ENCODE measurements around the gene CGB1.

The CGB1 gene

GRCh38 chr19:49067554-49067953, 30.9 kb upstream of the CGB1 start:
- 68% methylated on average over 3 of the region's 3 CpGs for WGBS (ENCODE audit: insufficient coverage)
- Histone ChIP-seq H3K27ac (ENCODE audit: insufficient read depth in 1 of 2, low read depth in 1 of 2, low read length in 2 of 2, poor library complexity in 1 of 2, severe bottlenecking in 2 of 2) (no peak overlapping the region), H3K9me3 (ENCODE audit: control extremely low read depth in 1 of 5, control insufficient read depth in 4 of 5, insufficient read depth in 2 of 5, low read depth in 1 of 5, low read length in 4 of 5) (peaks cover 0 to 12% (median 4%) of the 10 kb centered on the region in 5 experiments), H3K36me3 (ENCODE audit: control insufficient read depth in 4 of 4, insufficient read depth in 4 of 4, low read length in 3 of 4) (no peaks in the 10 kb centered on the region), H3K4me1 (ENCODE audit: control extremely low read depth in 1 of 4, control insufficient read depth in 4 of 4, insufficient read depth in 4 of 4, low read length in 3 of 4) (peaks cover 0 to 4% (median 2%) of the 10 kb centered on the region in 4 experiments), H3K4me3 (ENCODE audit: control insufficient read depth in 1 of 7, extremely low read depth in 1 of 7, insufficient read depth in 4 of 7, low read depth in 2 of 7, low read length in 6 of 7) (no peak overlapping the region), H3K27me3 (replicated peaks in 2 of 5; ENCODE audit: control insufficient read depth in 4 of 5, insufficient read depth in 5 of 5, low read length in 4 of 5) (peaks cover 8 to 95% (median 28%) of the 10 kb centered on the region in 5 experiments)
- ChIA-PET POLR2A (no interaction called here), CTCF (interaction anchor here (1.6 kb wide), 1 partner anchor 157 kb away, joined by 3 read pairs; no protein-coding TSS in a partner anchor)
- no peak for DNase-seq

DNA sequence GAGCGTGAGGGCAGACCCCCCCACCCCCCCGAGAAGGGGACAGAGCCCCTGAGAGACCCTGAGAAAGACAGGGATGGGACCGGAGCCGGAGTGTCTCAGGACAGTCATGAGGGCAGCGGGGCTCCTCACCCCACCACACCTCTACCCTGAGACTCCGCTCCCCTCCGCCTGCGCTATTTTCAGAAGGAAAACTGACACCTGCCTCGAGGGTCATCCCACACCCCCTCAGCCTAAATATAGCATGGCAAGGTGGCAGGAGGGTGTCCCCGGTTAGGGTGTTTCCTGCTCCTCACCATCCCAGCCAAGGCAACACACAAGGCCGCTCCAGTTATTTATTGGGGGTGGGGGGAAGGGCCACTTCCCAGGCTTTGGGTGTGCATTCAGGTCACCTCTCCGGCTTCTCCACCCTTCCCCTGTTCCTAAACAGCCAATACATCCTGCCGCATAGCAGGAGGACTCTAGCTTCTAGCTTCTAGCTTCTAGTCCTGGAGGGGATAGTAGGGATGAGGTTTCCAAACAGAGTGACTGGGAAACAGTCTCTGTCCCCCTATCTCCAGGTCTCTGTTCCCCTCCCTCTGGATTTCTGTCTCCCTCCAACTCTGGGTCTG, 29.3 kb upstream of the CGB1 start:
- H3K36me3 ChIP-seq (ENCODE audit: control insufficient read depth in 4 of 4, insufficient read depth in 4 of 4, low read length in 3 of 4) = no peaks in the 10 kb centered on the region
- ChIA-PET POLR2A (interaction anchor here (0.7 kb wide), 1 partner anchor 217 kb away, joined by 3 read pairs; no protein-coding TSS in a partner anchor), CTCF (no interaction called here)
- peaks cover 0 to 6% (median 0%) of the 10 kb centered on the region in 4 experiments for H3K4me1 ChIP-seq (ENCODE audit: control extremely low read depth in 1 of 4, control insufficient read depth in 4 of 4, insufficient read depth in 4 of 4, low read length in 3 of 4)
- peaks cover 0 to 10% (median 4%) of the 10 kb centered on the region in 5 experiments for H3K9me3 ChIP-seq (ENCODE audit: control extremely low read depth in 1 of 5, control insufficient read depth in 4 of 5, insufficient read depth in 2 of 5, low read depth in 1 of 5, low read length in 4 of 5)
- DNase-seq = no peak
- H3K27ac ChIP-seq (ENCODE audit: insufficient read depth in 1 of 2, low read depth in 1 of 2, low read length in 2 of 2, poor library complexity in 1 of 2, severe bottlenecking in 2 of 2) = no peak overlapping the region
- no peak overlapping the region for H3K4me3 ChIP-seq (ENCODE audit: control insufficient read depth in 1 of 7, extremely low read depth in 1 of 7, insufficient read depth in 4 of 7, low read depth in 2 of 7, low read length in 6 of 7)
- peaks cover 8 to 96% (median 30%) of the 10 kb centered on the region in 5 experiments for H3K27me3 ChIP-seq (replicated peaks in 2 of 5; ENCODE audit: control insufficient read depth in 4 of 5, insufficient read depth in 5 of 5, low read length in 4 of 5)
- no CpG with 5 or more reads among the region's 13 CpGs for WGBS (ENCODE audit: insufficient coverage)

GRCh38 chr19:49064768-49065611, 28.3 kb upstream of the CGB1 start, which contains the start of gene NTF4:
NTF4 (minus strand) TSS chr19:49064818; CDS start chr19:49061997, 2,821 bp downstream.
- peaks cover 8 to 96% (median 30%) of the 10 kb centered on the region in 5 experiments for H3K27me3 ChIP-seq (replicated peaks in 2 of 5; ENCODE audit: control insufficient read depth in 4 of 5, insufficient read depth in 5 of 5, low read length in 4 of 5)

DNA sequence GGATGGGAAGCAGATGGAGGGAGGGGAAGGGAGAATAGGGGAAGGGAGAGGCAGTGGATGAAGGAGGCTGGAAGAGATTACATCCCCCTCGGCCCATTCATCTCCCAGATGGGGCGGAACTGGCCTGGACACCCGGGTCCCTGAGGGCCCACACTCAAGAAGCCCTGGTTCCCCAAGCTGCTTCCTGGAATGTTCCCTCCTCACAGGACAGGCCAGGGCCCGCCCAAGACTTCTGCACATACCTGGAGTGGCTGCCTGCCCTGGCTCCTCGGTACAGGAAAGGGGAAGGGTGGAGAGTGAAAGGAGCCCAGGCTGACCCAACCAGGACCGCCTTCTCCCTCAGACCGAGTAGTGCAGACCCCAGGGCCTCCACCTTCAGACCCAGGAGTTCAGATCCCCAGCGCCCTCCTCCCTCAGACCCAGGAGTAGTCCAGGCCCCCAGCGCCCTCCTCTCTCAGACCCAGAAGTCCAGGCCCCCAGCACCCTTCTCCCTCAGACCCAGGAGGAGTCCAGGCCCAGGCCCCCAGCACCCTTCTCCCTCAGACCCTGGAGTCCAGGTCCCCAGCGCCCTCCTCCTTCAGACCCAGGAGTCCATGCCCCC, 27.4 kb upstream of the CGB1 start:
- POLR2A ChIA-PET = no interaction called here
- Histone ChIP-seq H3K36me3 (ENCODE audit: control insufficient read depth in 4 of 4, insufficient read depth in 4 of 4, low read length in 3 of 4) (no peaks in the 10 kb centered on the region), H3K27ac (ENCODE audit: insufficient read depth in 1 of 2, low read depth in 1 of 2, low read length in 2 of 2, poor library complexity in 1 of 2, severe bottlenecking in 2 of 2) (no peak overlapping the region), H3K27me3 (replicated peaks in 2 of 5; ENCODE audit: control insufficient read depth in 4 of 5, insufficient read depth in 5 of 5, low read length in 4 of 5) (peaks cover 2 to 93% (median 31%) of the 10 kb centered on the region in 5 experiments), H3K4me3 (ENCODE audit: control insufficient read depth in 1 of 7, extremely low read depth in 1 of 7, insufficient read depth in 4 of 7, low read depth in 2 of 7, low read length in 6 of 7) (no peak overlapping the region), H3K9me3 (ENCODE audit: control extremely low read depth in 1 of 5, control insufficient read depth in 4 of 5, insufficient read depth in 2 of 5, low read depth in 1 of 5, low read length in 4 of 5) (peaks cover 0 to 3% (median 0%) of the 10 kb centered on the region in 5 experiments), H3K4me1 (ENCODE audit: control extremely low read depth in 1 of 4, control insufficient read depth in 4 of 4, insufficient read depth in 4 of 4, low read length in 3 of 4) (peaks cover 0 to 6% (median 0%) of the 10 kb centered on the region in 4 experiments)
- CTCF ChIA-PET = no interaction called here
- DNase-seq = no peak
- WGBS (ENCODE audit: insufficient coverage) = 57% methylated on average over 5 of the region's 10 CpGs

More at GRCh38 chr19:49064768-49065611, 28.3 kb upstream of the CGB1 start, which contains the start of gene NTF4:
- peak in 1 of 3 donors; percentile 30 for DNase-seq
- Histone ChIP-seq H3K27ac (ENCODE audit: insufficient read depth in 1 of 2, low read depth in 1 of 2, low read length in 2 of 2, poor library complexity in 1 of 2, severe bottlenecking in 2 of 2) (no peak within 1 kb of the TSS), H3K4me3 (ENCODE audit: control insufficient read depth in 1 of 7, extremely low read depth in 1 of 7, insufficient read depth in 4 of 7, low read depth in 2 of 7, low read length in 6 of 7) (peak within 1 kb of the TSS in 1 of 7 experiments; percentile 16), H3K4me1 (ENCODE audit: control extremely low read depth in 1 of 4, control insufficient read depth in 4 of 4, insufficient read depth in 4 of 4, low read length in 3 of 4) (peaks cover 0 to 6% (median 0%) of the 10 kb centered on the region in 4 experiments), H3K9me3 (ENCODE audit: control extremely low read depth in 1 of 5, control insufficient read depth in 4 of 5, insufficient read depth in 2 of 5, low read depth in 1 of 5, low read length in 4 of 5) (peaks cover 0 to 4% (median 1%) of the 10 kb centered on the region in 5 experiments), H3K36me3 (ENCODE audit: control insufficient read depth in 4 of 4, insufficient read depth in 4 of 4, low read length in 3 of 4) (no peaks in the 10 kb centered on the region)
- whole genome bisulfite sequencing (ENCODE audit: insufficient coverage) = 7% methylated on average over 29 of the region's 53 CpGs
- ChIA-PET CTCF (no interaction called here), POLR2A (no interaction called here)

GRCh38 chr19:49061445-49061844, 24.8 kb upstream of the CGB1 start:
- ChIA-PET CTCF (interaction anchor here (1.5 kb wide), 1 partner anchor 8 kb away, joined by 4 read pairs; no protein-coding TSS in a partner anchor), POLR2A (no interaction called here)
- H3K4me3 ChIP-seq (ENCODE audit: control insufficient read depth in 1 of 7, extremely low read depth in 1 of 7, insufficient read depth in 4 of 7, low read depth in 2 of 7, low read length in 6 of 7) = no peak overlapping the region
- H3K4me1 ChIP-seq (ENCODE audit: control extremely low read depth in 1 of 4, control insufficient read depth in 4 of 4, insufficient read depth in 4 of 4, low read length in 3 of 4) = peaks cover 0 to 20% (median 13%) of the 10 kb centered on the region in 4 experiments
- 43% methylated on average over 22 of the region's 25 CpGs for WGBS (ENCODE audit: insufficient coverage)
- no peaks in the 10 kb centered on the region for H3K9me3 ChIP-seq (ENCODE audit: control extremely low read depth in 1 of 5, control insufficient read depth in 4 of 5, insufficient read depth in 2 of 5, low read depth in 1 of 5, low read length in 4 of 5)
- H3K27ac ChIP-seq (ENCODE audit: insufficient read depth in 1 of 2, low read depth in 1 of 2, low read length in 2 of 2, poor library complexity in 1 of 2, severe bottlenecking in 2 of 2) = no peak overlapping the region
- H3K36me3 ChIP-seq (ENCODE audit: control insufficient read depth in 4 of 4, insufficient read depth in 4 of 4, low read length in 3 of 4) = no peaks in the 10 kb centered on the region
- H3K27me3 ChIP-seq (replicated peaks in 2 of 5; ENCODE audit: control insufficient read depth in 4 of 5, insufficient read depth in 5 of 5, low read length in 4 of 5) = peaks cover 0 to 96% (median 25%) of the 10 kb centered on the region in 5 experiments
- peak in 1 of 3 donors; percentile 25 for DNase-seq

GRCh38 chr19:49061000-49061399, 24.3 kb upstream of the CGB1 start:
- CTCF ChIA-PET = interaction anchor here (0.9 to 1.5 kb wide), 3 partner anchors 8 to 44 kb away, joined by 3 to 4 read pairs (median 3); no protein-coding TSS in a partner anchor
- POLR2A ChIA-PET = no interaction called here
- no peak for DNase-seq
- H3K9me3 ChIP-seq (ENCODE audit: control extremely low read depth in 1 of 5, control insufficient read depth in 4 of 5, insufficient read depth in 2 of 5, low read depth in 1 of 5, low read length in 4 of 5) = no peaks in the 10 kb centered on the region
- WGBS (ENCODE audit: insufficient coverage) = 90% methylated on average over 2 of the region's 2 CpGs
- H3K36me3 ChIP-seq (ENCODE audit: control insufficient read depth in 4 of 4, insufficient read depth in 4 of 4, low read length in 3 of 4) = no peaks in the 10 kb centered on the region
- no peak overlapping the region for H3K27ac ChIP-seq (ENCODE audit: insufficient read depth in 1 of 2, low read depth in 1 of 2, low read length in 2 of 2, poor library complexity in 1 of 2, severe bottlenecking in 2 of 2)
- no peak overlapping the region for H3K4me3 ChIP-seq (ENCODE audit: control insufficient read depth in 1 of 7, extremely low read depth in 1 of 7, insufficient read depth in 4 of 7, low read depth in 2 of 7, low read length in 6 of 7)
- H3K4me1 ChIP-seq (ENCODE audit: control extremely low read depth in 1 of 4, control insufficient read depth in 4 of 4, insufficient read depth in 4 of 4, low read length in 3 of 4) = peaks cover 0 to 24% (median 17%) of the 10 kb centered on the region in 4 experiments
- peaks cover 0 to 96% (median 23%) of the 10 kb centered on the region in 5 experiments for H3K27me3 ChIP-seq (replicated peaks in 2 of 5; ENCODE audit: control insufficient read depth in 4 of 5, insufficient read depth in 5 of 5, low read length in 4 of 5)

All from common myeloid progenitor, CD34-positive (primary cell).